CD4-positive, alpha-beta T cell (primary cell): Measurements from ENCODE around the gene MAP3K5. TPM values are rescaled to one million over a fixed set of nuclear protein-coding genes. Genes with fewer than 3 reads are reported as not detected.

Experiments used
- ATAC-seq: fragments of 200-7000 bp; cut with Tn5 transposase; one replicate; pipeline ENCODE4 v1.10.0; 2022; ENCODE audit warnings: mild to moderate bottlenecking; ENCODE audit not compliant: poor library complexity
- CTCF ChIA-PET: fragments of 350-600 bp; sonication (Branson Sonifier 250); formaldehyde crosslinking; loops from one replicate; lab custom pipeline; 2021; ENCODE audit warnings: antibody characterized with exemption, inconsistent platforms; lab: Charles Lee
- POLR2A ChIA-PET: fragments of 350-600 bp; sonication (Branson Sonifier 250); formaldehyde crosslinking; loops from one replicate; lab custom pipeline; 2021; ENCODE audit warnings: antibody characterized with exemption, inconsistent platforms; lab: Charles Lee
- DNase-seq, 14 experiments: peaks; one replicate each; pipeline ENCODE4 v3.0.0-alpha.2; 2013 to 2020; ENCODE audit warnings: mixed read lengths in 2 of 14
- H3K27ac ChIP-seq, 2 donors: one replicate each; pipeline versions ENCODE4 v1.5.1 to v1.7.0; 2013; ENCODE audit warnings: low read length in 2 of 2, low read depth in 1 of 2, mild to moderate bottlenecking in 1 of 2
- H3K27me3 ChIP-seq, 2 experiments: 1 replicate in 1 of 2; 2 replicates in 1 of 2; pipeline versions ENCODE4 v1.6.1 to v1.7.0; 2013; ENCODE audit warnings: low read length in 2 of 2, control low read depth in 1 of 2, mild to moderate bottlenecking in 1 of 2, moderate library complexity in 1 of 2; ENCODE audit not compliant: insufficient read depth in 2 of 2, control insufficient read depth in 1 of 2
- H3K36me3 ChIP-seq: one replicate; pipeline ENCODE4 v1.6.1; 2013; ENCODE audit warnings: low read length, control low read depth; ENCODE audit not compliant: insufficient read depth
- H3K4me1 ChIP-seq: one replicate; pipeline ENCODE4 v1.6.1; 2013; ENCODE audit warnings: low read length, control low read depth; ENCODE audit not compliant: insufficient read depth
- H3K4me3 ChIP-seq: one replicate; pipeline ENCODE4 v1.5.1; 2013; ENCODE audit warnings: mild to moderate bottlenecking, low read length, moderate library complexity
- H3K9me3 ChIP-seq, 2 experiments: 1 replicate in 1 of 2; 2 replicates in 1 of 2; pipeline versions ENCODE4 v1.6.1 to v1.7.0; 2013; ENCODE audit warnings: low read length in 2 of 2, mild to moderate bottlenecking in 2 of 2, control low read depth in 1 of 2, moderate library complexity in 1 of 2; ENCODE audit not compliant: control insufficient read depth in 1 of 2, insufficient read depth in 1 of 2
- H3K27ac Mint-ChIP-seq: one replicate; pipeline ENCODE4 v1.8.0; 2020; ENCODE audit warnings: mixed read lengths
- H3K27me3 Mint-ChIP-seq: one replicate; pipeline ENCODE4 v1.8.0; 2021; ENCODE audit warnings: mixed read lengths
- H3K36me3 Mint-ChIP-seq: one replicate; pipeline ENCODE4 v1.8.0; 2021; ENCODE audit warnings: low read depth, mixed read lengths
- H3K4me1 Mint-ChIP-seq: one replicate; pipeline ENCODE4 v1.8.0; 2021; ENCODE audit warnings: low read depth, mixed read lengths
- H3K4me3 Mint-ChIP-seq: one replicate; pipeline ENCODE4 v1.8.0; 2020; ENCODE audit warnings: mild to moderate bottlenecking, mixed read lengths
- H3K9me3 Mint-ChIP-seq: one replicate; pipeline ENCODE4 v1.8.0; 2020; ENCODE audit warnings: mixed read lengths
- intact Hi-C, 2 experiments: fragments of 100-400 bp; cut with DNase I in 1 of 2; cut with micrococcal nuclease in 1 of 2; formaldehyde crosslinking; loops; one replicate each; pipeline versions ENCODE4 v1.15.1 to v1.9.0; 2023 to 2025; cut with DNase I, micrococcal nuclease
- total RNA-seq, 174 experiments: library from RNA in 2 of 174; stranded (reverse) in 2 of 174; gene quantifications; one replicate each; pipeline ENCODE4 v1.2.3 and lab custom pipeline; 2021 to 2026
- TF ChIP-seq, protein P1 (sequence below): fragments of 200-600 bp; IDR thresholded peaks from one replicate; pipeline ENCODE4 v1.8.0; 2022; ENCODE audit warnings: antibody characterized with exemption, mild to moderate bottlenecking

The MAP3K5 gene
- total RNA-seq, 2 experiments from 2014 or later, result 12.9 to 14.1 TPM

DNA sequence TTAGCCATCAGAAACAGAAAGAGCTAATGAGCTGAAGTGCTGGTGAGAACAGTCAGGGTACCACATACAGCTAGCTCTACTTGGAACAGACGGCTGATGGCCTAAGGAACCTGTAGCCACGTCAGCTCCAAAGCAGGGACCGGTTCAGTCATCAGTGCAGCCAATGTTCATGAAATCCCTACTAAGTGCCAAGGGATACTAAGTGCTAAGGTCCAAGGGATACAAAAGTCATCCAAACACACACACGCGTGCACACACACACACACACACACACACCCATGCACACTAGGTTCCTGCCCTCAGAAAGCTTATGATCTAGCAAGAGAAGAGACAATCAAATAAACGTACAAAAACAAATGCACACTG is 53.6 kb downstream of the MAP3K5 start:
- Mint-ChIP-seq H3K27me3 (no peaks in the 10 kb centered on the region), H3K4me3 (no peak overlapping the region), H3K4me1 (peaks cover 28% of the 10 kb centered on the region), H3K36me3 (no peaks in the 10 kb centered on the region), H3K27ac (no peak overlapping the region), H3K9me3 (no peaks in the 10 kb centered on the region)
- peaks cover 18% of the 10 kb centered on the region for H3K4me1 ChIP-seq
- DNase-seq, result no peak
- intact Hi-C loops, result no loop called here
- no peak overlapping the region for H3K4me3 ChIP-seq
- ChIA-PET POLR2A (interaction anchor here (1.1 to 3.8 kb wide), 3 partner anchors 15 to 53 kb away, joined by 3 to 41 read pairs (median 4); partner anchors contain the start of gene MAP3K5), CTCF (interaction anchor here (0.8 to 5.2 kb wide), 2 partner anchors 54 to 89 kb away, joined by 3 to 52 read pairs; partner anchors contain the start of gene MAP3K5)
- no peak for ATAC-seq
- H3K36me3 ChIP-seq, result no peaks in the 10 kb centered on the region
- H3K27me3 ChIP-seq, result no peaks in the 10 kb centered on the region
- TF ChIP-seq, protein P1, sequence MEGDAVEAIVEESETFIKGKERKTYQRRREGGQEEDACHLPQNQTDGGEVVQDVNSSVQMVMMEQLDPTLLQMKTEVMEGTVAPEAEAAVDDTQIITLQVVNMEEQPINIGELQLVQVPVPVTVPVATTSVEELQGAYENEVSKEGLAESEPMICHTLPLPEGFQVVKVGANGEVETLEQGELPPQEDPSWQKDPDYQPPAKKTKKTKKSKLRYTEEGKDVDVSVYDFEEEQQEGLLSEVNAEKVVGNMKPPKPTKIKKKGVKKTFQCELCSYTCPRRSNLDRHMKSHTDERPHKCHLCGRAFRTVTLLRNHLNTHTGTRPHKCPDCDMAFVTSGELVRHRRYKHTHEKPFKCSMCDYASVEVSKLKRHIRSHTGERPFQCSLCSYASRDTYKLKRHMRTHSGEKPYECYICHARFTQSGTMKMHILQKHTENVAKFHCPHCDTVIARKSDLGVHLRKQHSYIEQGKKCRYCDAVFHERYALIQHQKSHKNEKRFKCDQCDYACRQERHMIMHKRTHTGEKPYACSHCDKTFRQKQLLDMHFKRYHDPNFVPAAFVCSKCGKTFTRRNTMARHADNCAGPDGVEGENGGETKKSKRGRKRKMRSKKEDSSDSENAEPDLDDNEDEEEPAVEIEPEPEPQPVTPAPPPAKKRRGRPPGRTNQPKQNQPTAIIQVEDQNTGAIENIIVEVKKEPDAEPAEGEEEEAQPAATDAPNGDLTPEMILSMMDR, result no peak
- H3K27ac ChIP-seq, result no peak overlapping the region
- H3K9me3 ChIP-seq, result no peaks in the 10 kb centered on the region

DNA sequence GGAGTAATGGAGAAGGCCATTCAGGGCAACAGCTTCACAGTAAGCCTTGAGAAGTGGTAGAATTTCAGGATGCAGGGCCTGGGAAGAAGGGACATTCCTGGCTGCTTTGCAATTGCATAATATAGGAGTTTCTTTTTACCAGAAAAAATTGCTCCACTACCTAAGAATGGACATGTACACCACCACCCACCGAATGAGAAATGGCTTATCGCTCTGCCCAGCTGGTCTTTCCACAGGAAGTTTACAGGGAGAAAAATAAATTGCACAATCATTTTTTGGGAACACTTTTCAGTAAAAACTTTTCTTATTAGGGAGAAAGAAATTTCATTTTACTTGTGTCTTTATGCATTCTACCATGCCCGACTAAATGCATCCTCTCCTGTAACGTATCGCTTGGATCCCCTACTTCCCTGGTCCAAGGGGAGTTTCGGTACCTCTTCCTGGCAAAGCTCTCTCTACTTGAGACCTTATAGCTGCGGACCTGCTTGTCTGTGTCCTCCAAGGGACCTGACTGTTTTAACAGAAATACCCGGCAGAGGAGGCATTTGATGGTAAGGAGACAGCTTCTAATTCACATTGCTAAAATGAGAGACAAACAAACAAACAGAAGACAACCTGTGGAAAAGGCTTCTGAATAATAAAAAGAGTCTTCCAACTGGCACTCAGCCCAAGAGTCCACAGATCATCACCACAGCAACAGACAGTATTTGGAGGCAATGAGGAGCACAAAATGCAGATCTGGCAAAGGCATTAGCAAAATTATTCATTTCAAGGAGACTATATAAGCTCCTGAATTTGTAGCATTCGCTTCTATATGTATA is 54.2 kb downstream of the MAP3K5 start:
- POLR2A ChIA-PET, result interaction anchor here (1.1 to 3.8 kb wide), 3 partner anchors 15 to 54 kb away, joined by 3 to 41 read pairs (median 4); partner anchors contain the start of gene MAP3K5
- no peak overlapping the region for H3K4me3 ChIP-seq
- H3K27ac Mint-ChIP-seq, result no peak overlapping the region

DNA sequence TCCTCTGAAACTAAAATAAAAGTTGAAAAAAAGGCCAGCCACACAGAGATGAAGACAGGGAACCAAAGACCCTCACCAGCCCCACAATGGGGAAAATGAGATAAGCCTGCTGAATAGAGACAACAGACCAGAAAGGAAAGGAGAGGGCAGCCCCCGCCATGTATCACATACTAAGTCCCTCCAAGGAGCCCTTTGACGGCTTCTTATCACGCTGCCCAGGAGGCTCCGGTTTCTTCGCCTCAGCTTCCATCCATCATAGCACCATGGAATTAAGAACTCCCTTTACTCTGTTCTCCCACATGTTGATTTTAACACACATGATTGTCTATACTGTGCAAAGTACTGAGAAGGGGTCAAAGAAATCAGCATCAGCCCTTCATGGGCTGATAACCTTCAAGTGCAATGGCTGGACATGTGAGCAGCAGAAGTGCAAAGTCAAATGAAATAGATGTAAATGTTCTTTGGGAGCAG is 54.9 kb downstream of the MAP3K5 start:
- Histone ChIP-seq H3K36me3 (no peaks in the 10 kb centered on the region), H3K27ac (no peak overlapping the region), H3K27me3 (no peaks in the 10 kb centered on the region), H3K9me3 (no peaks in the 10 kb centered on the region), H3K4me1 (peaks cover 18% of the 10 kb centered on the region), H3K4me3 (no peak overlapping the region)
- ATAC-seq, result no peak
- CTCF ChIA-PET, result no interaction called here
- POLR2A ChIA-PET, result no interaction called here
- H3K27me3 Mint-ChIP-seq, result no peaks in the 10 kb centered on the region
- TF ChIP-seq, protein P1, result no peak
- H3K4me3 Mint-ChIP-seq, result no peak overlapping the region
- intact Hi-C loops, result no loop called here
- DNase-seq, result no peak
- H3K36me3 Mint-ChIP-seq, result no peaks in the 10 kb centered on the region
- H3K9me3 Mint-ChIP-seq, result no peaks in the 10 kb centered on the region
- H3K4me1 Mint-ChIP-seq, result peaks cover 28% of the 10 kb centered on the region
- no peak overlapping the region for H3K27ac Mint-ChIP-seq

More for the DNA sequence above, 54.2 kb downstream of the MAP3K5 start:
- intact Hi-C loops, result no loop called here
- no peak overlapping the region for H3K27ac ChIP-seq
- Mint-ChIP-seq H3K4me1 (peaks cover 28% of the 10 kb centered on the region), H3K36me3 (no peaks in the 10 kb centered on the region), H3K9me3 (no peaks in the 10 kb centered on the region), H3K27me3 (no peaks in the 10 kb centered on the region), H3K4me3 (no peak overlapping the region)
- ATAC-seq (no peak), DNase-seq (no peak)
- H3K9me3 ChIP-seq, result no peaks in the 10 kb centered on the region
- no peaks in the 10 kb centered on the region for H3K27me3 ChIP-seq
- H3K4me1 ChIP-seq, result peaks cover 18% of the 10 kb centered on the region
- no peaks in the 10 kb centered on the region for H3K36me3 ChIP-seq
- TF ChIP-seq, protein P1, result no peak
- CTCF ChIA-PET, result interaction anchor here (0.8 to 5.2 kb wide), 2 partner anchors 54 to 89 kb away, joined by 3 to 52 read pairs; partner anchors contain the start of gene MAP3K5
